ENCODE data around the gene COIL.
"Not testable (repeated sequence)": the region's sequence is repeated elsewhere in the genome, so short reads cannot be mapped to it uniquely, and the experiment has no call there.

- not testable (repeated sequence) for TF ChIP-seq MAX (IDR thresholded peaks at IDR 0.05; ENCODE audit: insufficient read depth, insufficient read length); CTCF (IDR thresholded peaks at IDR 0.05; ENCODE audit: extremely low read depth in 1 of 2, insufficient read depth in 1 of 2, low read depth in 1 of 2, low read length in 2 of 2); EZH2 (IDR thresholded peaks at IDR 0.05; ENCODE audit: borderline replicate concordance, low read depth, low read length, severe bottlenecking); POLR2A (IDR thresholded peaks at IDR 0.05; ENCODE audit: low read depth, low read length); FOS (IDR thresholded peaks at IDR 0.05; ENCODE audit: borderline replicate concordance, insufficient read depth, low read length); MYC (IDR thresholded peaks at IDR 0.05; ENCODE audit: low read depth, low read length); POLR2AphosphoS5 (IDR thresholded peaks at IDR 0.05; ENCODE audit: insufficient read depth, low read depth, low read length)
These were observed 19.7 kb upstream of the COIL start for GRCh38 chr17:56980526-56980925.
